Superior temporal gyrus (tissue), 1 donor: Measurements from ENCODE around the gene KSR2.

Experiments used
- DNase-seq: peaks from one replicate; pipeline ENCODE4 v3.0.0-alpha.2; 2016; ENCODE audit errors: extremely low spot score

Gene KSR2

GRCh38 chr12:117968151-117968789, 520 bp downstream of the KSR2 start:
- no peak for DNase-seq

- peak; percentile 37 for DNase-seq
Measured at GRCh38 chr12:117967512-117967911, 1.3 kb downstream of the KSR2 start.

GRCh38 chr12:117967043-117967442, 1.7 kb downstream of the KSR2 start:
- DNase-seq = no peak

GRCh38 chr12:117966511-117966910, 2.3 kb downstream of the KSR2 start:
- no peak for DNase-seq

- DNase-seq = no peak
Measured at GRCh38 chr12:117963836-117964235, 5.0 kb downstream of the KSR2 start.

GRCh38 chr12:117936722-117937484, 31.9 kb downstream of the KSR2 start:
- no peak for DNase-seq

GRCh38 chr12:117933545-117933944, 35.2 kb downstream of the KSR2 start:
- no peak for DNase-seq

- no peak for DNase-seq
Measured at GRCh38 chr12:117926391-117926899, 42.3 kb downstream of the KSR2 start.

GRCh38 chr12:117921929-117922777, 46.6 kb downstream of the KSR2 start:
- peak; percentile 21 for DNase-seq

- no peak for DNase-seq
Measured at GRCh38 chr12:117919479-117919878, 49.3 kb downstream of the KSR2 start.

GRCh38 chr12:117914686-117915085, 54.1 kb downstream of the KSR2 start:
- DNase-seq = no peak

GRCh38 chr12:117912756-117913155, 56.0 kb downstream of the KSR2 start:
- DNase-seq = no peak

GRCh38 chr12:117908411-117908810, 60.4 kb downstream of the KSR2 start:
- no peak for DNase-seq

- no peak for DNase-seq
Measured at GRCh38 chr12:117907108-117907689, 61.6 kb downstream of the KSR2 start.

GRCh38 chr12:117904051-117904450, 64.7 kb downstream of the KSR2 start:
- no peak for DNase-seq

GRCh38 chr12:117903110-117903840, 65.5 kb downstream of the KSR2 start:
- DNase-seq = no peak

- no peak for DNase-seq
Measured at GRCh38 chr12:117901631-117902030, 67.2 kb downstream of the KSR2 start.

GRCh38 chr12:117900561-117900960, 68.2 kb downstream of the KSR2 start:
- DNase-seq = no peak

GRCh38 chr12:117897372-117898161, 71.2 kb downstream of the KSR2 start:
- no peak for DNase-seq

GRCh38 chr12:117896009-117896408, 72.8 kb downstream of the KSR2 start:
- no peak for DNase-seq
